K562 (cell line): ENCODE results near the gene NT5C2. TPM values are rescaled to one million over a fixed set of nuclear protein-coding genes. Genes with fewer than 3 reads are reported as not detected.
A peak's percentile ranks its signal among the peaks of the same experiment; 100 is the strongest.

Source experiments
- CEBPB ChIP-seq: fragments of 450-650 bp; IDR thresholded peaks from 2 replicates; pipeline ENCODE4 v1.6.1; 2016; ENCODE audit warnings: missing genetic modification characterization, missing compliant biosample characterization
- CSDE1 ChIP-seq, 2 experiments: fragments of 450-650 bp; IDR thresholded peaks; 2 replicates each; pipeline ENCODE4 v1.6.1; 2016; ENCODE audit warnings: mild to moderate bottlenecking in 1 of 2
- DPF2 ChIP-seq: fragments of 450-650 bp; IDR thresholded peaks from 2 replicates; pipeline ENCODE4 v1.6.1; 2016
- E2F4 ChIP-seq: sonication (generic); formaldehyde crosslinking; IDR thresholded peaks from 2 replicates; pipeline ENCODE4 v1.8.0; 2022; ENCODE audit warnings: mild to moderate bottlenecking, low read depth, missing genetic modification reagents
- E2F6 ChIP-seq, 2 experiments: IDR thresholded peaks; 2 replicates each; pipeline ENCODE4 v1.6.1; 2011; ENCODE audit warnings: borderline replicate concordance in 1 of 2, control low read depth in 1 of 2, low read depth in 1 of 2, low read length in 1 of 2, mild to moderate bottlenecking in 1 of 2, mixed read lengths in 1 of 2, moderate library complexity in 1 of 2; ENCODE audit not compliant: insufficient read depth in 1 of 2, insufficient read length in 1 of 2, poor library complexity in 1 of 2, severe bottlenecking in 1 of 2; ENCODE audit errors: extremely low read depth in 1 of 2
- FOSL1 ChIP-seq: fragments of 200-800 bp; sonication (Bioruptor generic); conservative IDR thresholded peaks from 2 replicates; pipeline ENCODE4 v1.6.1; 2016; ENCODE audit warnings: missing genetic modification characterization, missing compliant biosample characterization
- HDAC1 ChIP-seq, 2 experiments: fragments of 450-650 bp; IDR thresholded peaks; 2 replicates each; pipeline ENCODE4 v1.6.1; 2016 to 2017; ENCODE audit warnings: inconsistent platforms in 1 of 2, mild to moderate bottlenecking in 1 of 2, moderate library complexity in 1 of 2
- HDAC3 ChIP-seq: fragments of 450-650 bp; IDR thresholded peaks from 2 replicates; pipeline ENCODE4 v1.6.1; 2018; ENCODE audit warnings: borderline replicate concordance, mild to moderate bottlenecking, moderate library complexity; ENCODE audit not compliant: partially characterized antibody
- MAFK ChIP-seq: IDR thresholded peaks from 2 replicates; pipeline ENCODE4 v1.6.1; 2011; ENCODE audit warnings: low read length, improper control_type of control experiment
- MECOM ChIP-seq: fragments of 250-450 bp; sonication (Bioruptor Pico); IDR thresholded peaks from 2 replicates; pipeline ENCODE4 v1.8.0; 2022; ENCODE audit warnings: inconsistent platforms
- POLR2G ChIP-seq: fragments of 200-400 bp; formaldehyde crosslinking; IDR thresholded peaks from 2 replicates; pipeline ENCODE4 v1.6.1; 2017; ENCODE audit warnings: low read depth, mild to moderate bottlenecking, antibody characterized with exemption, low read length, moderate library complexity
- STAG1 ChIP-seq: sonication (generic); formaldehyde crosslinking; IDR thresholded peaks from 2 replicates; pipeline ENCODE4 v1.5.0; 2020; ENCODE audit warnings: missing genetic modification reagents, borderline replicate concordance
- THAP12 ChIP-seq: fragments of 250-450 bp; sonication (Bioruptor Pico); IDR thresholded peaks from 2 replicates; pipeline ENCODE4 v1.9.0; 2021; ENCODE audit warnings: mild to moderate bottlenecking, inconsistent platforms
- TSC22D4 ChIP-seq: fragments of 450-650 bp; IDR thresholded peaks from 2 replicates; pipeline ENCODE4 v1.6.1; 2016; ENCODE audit warnings: missing genetic modification characterization, missing biosample characterization, control low read depth
- ZNF23 ChIP-seq: fragments of 250-450 bp; sonication (Bioruptor Pico); IDR thresholded peaks from 2 replicates; pipeline ENCODE4 v1.4.0; 2020; ENCODE audit warnings: mild to moderate bottlenecking
- ZNF518B ChIP-seq: fragments of 250-450 bp; sonication (Bioruptor Pico); IDR thresholded peaks from 2 replicates; pipeline ENCODE4 v1.5.0; 2021; ENCODE audit warnings: mild to moderate bottlenecking, moderate library complexity
- ZNF639 ChIP-seq, 2 experiments: fragments of 200-800 bp in 1 of 2; sonication (Bioruptor generic) in 1 of 2; sonication (generic) in 1 of 2; formaldehyde crosslinking in 1 of 2; IDR thresholded peaks in 1 of 2; conservative IDR thresholded peaks in 1 of 2; 2 replicates each; pipeline versions ENCODE4 v1.5.0 to v1.6.1; 2016 to 2020; ENCODE audit warnings: missing compliant biosample characterization in 1 of 2, missing genetic modification characterization in 1 of 2, missing genetic modification reagents in 1 of 2
- ZNF699 ChIP-seq: fragments of 250-450 bp; sonication (Bioruptor Pico); IDR thresholded peaks from 2 replicates; pipeline ENCODE4 v1.8.0; 2021; ENCODE audit warnings: mild to moderate bottlenecking, moderate library complexity; ENCODE audit not compliant: insufficient replicate concordance
- ZNF785 ChIP-seq: fragments of 250-450 bp; sonication (Bioruptor Pico); IDR thresholded peaks from 2 replicates; pipeline ENCODE4 v1.4.0; 2020; ENCODE audit warnings: mild to moderate bottlenecking
- polyA plus RNA-seq, 8 experiments: library from polyadenylated mRNA; depleted of rRNA in 4 of 8; stranded (reverse) in 5 of 8; unstranded in 3 of 8; fragments of >200 nt; fragmentation: Nextera tagmentation in 2 of 8; fragmentation: Illumina TruSeq in 1 of 8; extraction: Ambion mirVana in 2 of 8; extraction: Trizol in 1 of 8; gene quantifications; 2 replicates each; pipeline versions ENCODE4 v1.2.1 to v1.2.3, GENCODE V29; 2011 to 2014; ENCODE audit warnings: inconsistent platforms in 1 of 8, missing spikeins in 1 of 8
- total RNA-seq, 7 experiments: library from RNA; depleted of rRNA in 6 of 7; stranded (reverse); fragments of >200 nt in 6 of 7; fragmentation: Illumina TruSeq in 2 of 7; extraction: Trizol in 2 of 7; gene quantifications; 2 replicates each; pipeline versions ENCODE4 v1.2.1 to v1.2.3, GENCODE V29; 2011 to 2021; ENCODE audit warnings: low replicate concordance in 1 of 7

NT5C2 gene
- total and polyA plus RNA-seq, 9 of the 15 experiments (the other 6 are each of a cell fraction or from before 2014, with no cell fraction given): 11.3 to 45.2 (median 27.7) TPM

GRCh38 chr10:103197174-103197573, 4.1 kb upstream of the NT5C2 start (continued):
- TF ChIP-seq ZNF639 (CRISPR knock-in tag; conservative IDR thresholded peaks at IDR 0.05 in 1 of 2, IDR thresholded peaks at IDR 0.05 in 1 of 2) (0 out of 4 replicates have a peak, but pooled peaks of 1 of the 2 experiments have one; percentile 20), DPF2 (peak; percentile 94), STAG1 (CRISPR knock-in tag) (no peak), E2F6 (IDR thresholded peaks at IDR 0.05; ENCODE audit: borderline replicate concordance in 1 of 2, extremely low read depth in 1 of 2, insufficient read depth in 1 of 2, insufficient read length in 1 of 2, low read depth in 1 of 2, low read length in 1 of 2, poor library complexity in 1 of 2, severe bottlenecking in 1 of 2) (no peak), TSC22D4 (tag) (no peak), CSDE1 (IDR thresholded peaks at IDR 0.05) (no peak), ZNF785 (CRISPR knock-in tag) (no peak), HDAC1 (IDR thresholded peaks at IDR 0.05) (peak in 1 of 2 experiments; percentile 70; a peak in 1 of 4 replicates), ZNF699 (CRISPR knock-in tag) (no peak), ZNF23 (CRISPR knock-in tag) (no peak), THAP12 (CRISPR knock-in tag) (no peak), MECOM (CRISPR knock-in tag) (no peak), E2F4 (CRISPR knock-in tag) (no peak), POLR2G (no peak), CEBPB (no peak), FOSL1 (tag) (peak; percentile 95), MAFK (peak; percentile 52; the same call in 1 of the 2 replicates), HDAC3 (no peak), ZNF518B (CRISPR knock-in tag) (no peak)
